ENCODE measurements around the gene LRRC2. TPM values are rescaled to one million over a fixed set of nuclear protein-coding genes. Genes with fewer than 3 reads are reported as not detected.

Gene LRRC2
- total RNA-seq, 1 donor from 2014 or later: not detected

DNA sequence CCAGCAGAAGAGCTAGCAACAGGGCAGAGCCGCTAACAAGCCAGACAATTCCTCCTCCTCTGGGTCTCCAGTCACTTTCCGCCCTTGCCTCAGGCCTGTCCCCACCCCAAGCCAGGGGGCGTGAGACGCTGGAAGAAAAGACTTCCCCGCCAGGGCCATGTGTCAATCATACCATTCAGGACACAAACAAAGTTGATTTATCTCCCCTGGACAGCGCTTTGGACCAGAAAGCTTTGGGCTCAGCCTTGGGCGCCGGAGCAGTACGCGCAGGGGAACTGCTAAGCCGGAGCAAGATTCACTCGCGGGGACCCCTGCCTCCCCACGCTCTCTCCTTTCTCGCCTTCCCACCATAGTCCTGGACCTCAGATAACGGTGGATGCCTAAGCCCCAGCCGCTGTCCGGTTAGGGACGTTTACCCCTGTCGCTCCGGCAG is 479 bp downstream of the LRRC2 start:
- Mint-ChIP-seq H3K9me3 (peaks cover 4% of the 10 kb centered on the region), H3K27me3 (ENCODE audit: insufficient read depth, low read depth) (peaks cover 15% of the 10 kb centered on the region)

GRCh38 chr3:46565077-46565476 is 1.0 kb downstream of the LRRC2 start:
- no peaks in the 10 kb centered on the region for H4K20me1 ChIP-seq (ENCODE audit: low read depth)
- no peaks in the 10 kb centered on the region for H3K36me3 ChIP-seq
- no peak for TF ChIP-seq CTCF (IDR thresholded peaks at IDR 0.05)
- Mint-ChIP-seq H3K27ac (no peak overlapping the region), H3K9me3 (peaks cover 4% of the 10 kb centered on the region), H3K4me3 (peak overlapping the region; percentile 85), H3K36me3 (no peaks in the 10 kb centered on the region), H3K4me1 (peaks cover 28% of the 10 kb centered on the region), H3K27me3 (ENCODE audit: insufficient read depth, low read depth) (peaks cover 15% of the 10 kb centered on the region)
- no peak overlapping the region for H3K9ac ChIP-seq
- DNase-seq (ENCODE audit: low spot score): no peak
- H3K79me2 ChIP-seq (ENCODE audit: low read depth): no peaks in the 10 kb centered on the region
- no peaks in the 10 kb centered on the region for H3K9me3 ChIP-seq (ENCODE audit: low read depth)
- peak overlapping the region; percentile 58 for H3K4me3 ChIP-seq
- peaks cover 9% of the 10 kb centered on the region for H3K4me1 ChIP-seq
- H3K27me3 ChIP-seq: peaks cover 57% of the 10 kb centered on the region
- peak overlapping the region; percentile 85 for H3K4me2 ChIP-seq
- no peak overlapping the region for H3K27ac ChIP-seq
- H3F3A ChIP-seq (ENCODE audit: low read depth): peaks cover 6% of the 10 kb centered on the region
- H2AFZ ChIP-seq (replicated peaks): peak overlapping the region; percentile 90

More for the DNA sequence above, 479 bp downstream of the LRRC2 start:
- no peak overlapping the region for H3K27ac ChIP-seq
- H3K27me3 ChIP-seq: peaks cover 57% of the 10 kb centered on the region
- peaks cover 9% of the 10 kb centered on the region for H3K4me1 ChIP-seq
- no peaks in the 10 kb centered on the region for H3K79me2 ChIP-seq (ENCODE audit: low read depth)
- peaks cover 28% of the 10 kb centered on the region for H3K4me1 Mint-ChIP-seq
- H3K36me3 ChIP-seq: no peaks in the 10 kb centered on the region
- H3K4me2 ChIP-seq: peak overlapping the region; percentile 85
- H3F3A ChIP-seq (ENCODE audit: low read depth): peaks cover 6% of the 10 kb centered on the region
- H3K9ac ChIP-seq: no peak overlapping the region
- H3K4me3 Mint-ChIP-seq: peak overlapping the region; percentile 85
- H3K9me3 ChIP-seq (ENCODE audit: low read depth): no peaks in the 10 kb centered on the region
- no peaks in the 10 kb centered on the region for H3K36me3 Mint-ChIP-seq
- peak overlapping the region; percentile 58 for H3K4me3 ChIP-seq
- H2AFZ ChIP-seq (replicated peaks): peak overlapping the region; percentile 90
- DNase-seq (ENCODE audit: low spot score): peak; percentile 77
- peak overlapping the region; percentile 46 for H3K27ac Mint-ChIP-seq
- no peaks in the 10 kb centered on the region for H4K20me1 ChIP-seq (ENCODE audit: low read depth)
- no peak for TF ChIP-seq EZH2 (IDR thresholded peaks at IDR 0.05)
- peak; percentile 34 for TF ChIP-seq CTCF (IDR thresholded peaks at IDR 0.05)

DNA sequence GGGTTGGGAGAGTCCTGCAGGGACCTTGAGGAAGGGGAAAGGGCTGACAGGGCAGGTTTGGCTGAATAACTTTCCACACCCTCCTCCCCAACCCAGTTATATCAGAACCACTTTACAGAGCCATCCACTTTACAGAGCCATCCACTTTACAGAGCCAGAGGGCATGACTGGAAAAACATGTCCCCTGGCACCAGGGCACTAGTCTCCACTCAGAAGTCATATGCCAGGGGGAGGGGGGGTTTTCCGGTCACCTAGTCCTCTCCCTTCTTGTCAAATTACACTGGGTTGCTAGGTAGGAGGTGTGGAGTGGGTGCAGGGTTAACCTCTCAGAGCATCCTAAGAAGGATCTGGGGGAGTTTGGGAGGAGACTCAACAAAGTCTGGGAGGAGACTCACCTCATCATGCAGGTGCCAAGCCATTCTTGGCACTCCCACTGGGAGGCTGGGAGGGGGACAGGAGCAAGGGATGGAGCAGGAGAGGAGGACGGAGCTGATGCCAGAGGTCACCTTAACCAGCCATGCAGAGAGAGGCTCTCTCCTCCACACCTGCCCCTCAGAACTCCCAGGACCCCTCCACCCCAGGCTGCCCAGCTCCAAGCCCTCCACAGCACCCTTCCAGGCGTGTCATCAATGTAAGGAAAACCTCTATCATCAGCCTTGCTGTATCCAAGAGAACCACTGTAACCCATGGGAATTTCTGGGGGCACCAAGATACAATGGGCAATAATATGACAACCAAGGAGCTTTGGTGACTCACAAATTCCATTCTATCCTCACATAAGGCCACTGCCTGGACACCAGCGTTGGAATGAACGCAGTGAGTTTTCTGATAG is 1.7 kb downstream of the LRRC2 start:
- no peaks in the 10 kb centered on the region for H3K9me3 ChIP-seq (ENCODE audit: low read depth)
- H3K9me3 Mint-ChIP-seq: peaks cover 4% of the 10 kb centered on the region
- H3K36me3 Mint-ChIP-seq: no peaks in the 10 kb centered on the region
- no peak overlapping the region for H2AFZ ChIP-seq (replicated peaks)
- H3K4me1 Mint-ChIP-seq: peaks cover 28% of the 10 kb centered on the region
- H3K4me3 Mint-ChIP-seq: peak overlapping the region; percentile 48
- H4K20me1 ChIP-seq (ENCODE audit: low read depth): no peaks in the 10 kb centered on the region
- H3K4me2 ChIP-seq: no peak overlapping the region
- H3K27me3 ChIP-seq: peaks cover 57% of the 10 kb centered on the region
- H3K79me2 ChIP-seq (ENCODE audit: low read depth): no peaks in the 10 kb centered on the region
- H3K27ac ChIP-seq: no peak overlapping the region
- no peak overlapping the region for H3K9ac ChIP-seq
- H3K4me1 ChIP-seq: peaks cover 9% of the 10 kb centered on the region
- H3K27ac Mint-ChIP-seq: no peak overlapping the region
- TF ChIP-seq EZH2 (IDR thresholded peaks at IDR 0.05) (no peak), CTCF (IDR thresholded peaks at IDR 0.05) (no peak), EZH2phosphoT487 (IDR thresholded peaks at IDR 0.05) (no peak)
- no peak overlapping the region for H3K4me3 ChIP-seq
- no peaks in the 10 kb centered on the region for H3K36me3 ChIP-seq
- H3K27me3 Mint-ChIP-seq (ENCODE audit: insufficient read depth, low read depth): peaks cover 14% of the 10 kb centered on the region
- no peak for DNase-seq (ENCODE audit: low spot score)
- H3F3A ChIP-seq (ENCODE audit: low read depth): peaks cover 6% of the 10 kb centered on the region
